Neural cell (in vitro differentiated cells): ENCODE measurements around the gene G6PC3. TPM values are rescaled to one million over a fixed set of nuclear protein-coding genes. Genes with fewer than 3 reads are reported as not detected.
"Not testable (repeated sequence)": the region's sequence is repeated elsewhere in the genome, so short reads cannot be mapped to it uniquely, and the experiment has no call there.

Experiments
- H2AFZ ChIP-seq: fragments of 200-600, 300-800 bp; sonication (generic), shearing (Covaris generic); 2 replicates; pipeline ENCODE4 v1.6.0; 2014; ENCODE audit warnings: low read depth, mild to moderate bottlenecking, antibody characterized with exemption, low read length, moderate library complexity
- H3F3A ChIP-seq: fragments of 200-600 bp; shearing (Covaris generic); 2 replicates; pipeline ENCODE4 v1.6.1; 2016; ENCODE audit warnings: mild to moderate bottlenecking, moderate library complexity, mixed read lengths, antibody characterized with exemption, low read length; ENCODE audit not compliant: insufficient read depth, poor library complexity, severe bottlenecking
- H3K27ac ChIP-seq: fragments of 200-600, 300-800 bp; sonication (generic), shearing (Covaris generic); 2 replicates; pipeline ENCODE4 v1.5.1; 2014; ENCODE audit warnings: mild to moderate bottlenecking, low read length, moderate library complexity
- H3K27me3 ChIP-seq: fragments of 300-800, 200-600 bp; sonication (generic), shearing (Covaris generic); 2 replicates; pipeline ENCODE4 v1.6.0; 2014; ENCODE audit warnings: mild to moderate bottlenecking, low read depth, low read length, moderate library complexity; ENCODE audit not compliant: insufficient read depth
- H3K36me3 ChIP-seq: fragments of 300-800, 200-600 bp; sonication (generic), shearing (Covaris generic); 2 replicates; pipeline ENCODE4 v1.5.1; 2014; ENCODE audit warnings: mild to moderate bottlenecking, antibody characterized with exemption, low read length, moderate library complexity; ENCODE audit not compliant: insufficient read depth
- H3K4me2 ChIP-seq: fragments of 300-800, 200-600 bp; sonication (generic), shearing (Covaris generic); 2 replicates; pipeline ENCODE4 v1.6.0; 2014; ENCODE audit warnings: mild to moderate bottlenecking, low read length
- H3K4me3 ChIP-seq: fragments of 300-800, 200-600 bp; sonication (generic), shearing (Covaris generic); 2 replicates; pipeline ENCODE4 v1.5.1; 2014; ENCODE audit warnings: mild to moderate bottlenecking, low read length, moderate library complexity
- H3K79me2 ChIP-seq: fragments of 200-600 bp; shearing (Covaris generic); replicated peaks from 2 replicates; pipeline ENCODE4 v1.6.0; 2014; ENCODE audit warnings: mild to moderate bottlenecking, low read length, moderate library complexity; ENCODE audit not compliant: insufficient read depth
- H3K9ac ChIP-seq: fragments of 300-800, 200-600 bp; sonication (generic), shearing (Covaris generic); 2 replicates; pipeline ENCODE4 v1.6.1; 2016; ENCODE audit warnings: mild to moderate bottlenecking, low read length, mixed read lengths
- H3K9me2 ChIP-seq: fragments of 200-600 bp; shearing (Covaris generic); 2 replicates; pipeline ENCODE4 v1.6.1; 2016; ENCODE audit warnings: mild to moderate bottlenecking, low read length, mixed read lengths; ENCODE audit not compliant: insufficient read depth
- H3K9me3 ChIP-seq: fragments of 200-600, 300-800 bp; sonication (generic), shearing (Covaris generic); 2 replicates; pipeline ENCODE4 v1.6.1; 2016; ENCODE audit warnings: mild to moderate bottlenecking, mixed run types, low read length, moderate library complexity, mixed read lengths
- H4K20me1 ChIP-seq: fragments of 200-600 bp; shearing (Covaris generic); 2 replicates; pipeline ENCODE4 v1.6.1; 2016; ENCODE audit warnings: mild to moderate bottlenecking, mixed run types; ENCODE audit not compliant: insufficient read depth
- CTCF ChIP-seq: fragments of 450-650 bp; IDR thresholded peaks from 2 replicates; pipeline ENCODE4 v1.5.1; 2014; ENCODE audit warnings: antibody characterized with exemption, mild to moderate bottlenecking, moderate library complexity; ENCODE audit not compliant: poor library complexity, severe bottlenecking
- EP300 ChIP-seq: fragments of 450-650 bp; conservative IDR thresholded peaks from 2 replicates; pipeline ENCODE4 v1.6.1; 2014; ENCODE audit warnings: antibody characterized with exemption, mild to moderate bottlenecking, moderate library complexity; ENCODE audit not compliant: poor library complexity, severe bottlenecking
- EZH2 ChIP-seq: fragments of 200-600, 300-800 bp; shearing (Covaris generic), sonication (generic); IDR thresholded peaks from 2 replicates; pipeline ENCODE4 v1.6.1; 2014; ENCODE audit warnings: antibody characterized with exemption, low read length, borderline replicate concordance, mild to moderate bottlenecking; ENCODE audit not compliant: insufficient read depth, poor library complexity, severe bottlenecking
- MXI1 ChIP-seq: fragments of 450-650 bp; conservative IDR thresholded peaks from 2 replicates; pipeline ENCODE4 v1.6.1; 2014; ENCODE audit warnings: antibody characterized with exemption, mild to moderate bottlenecking; ENCODE audit not compliant: poor library complexity, severe bottlenecking
- POLR2AphosphoS5 ChIP-seq: IDR thresholded peaks from 2 replicates; pipeline ENCODE4 v1.6.1; 2012
- RAD21 ChIP-seq: fragments of 450-650 bp; conservative IDR thresholded peaks from 2 replicates; pipeline ENCODE4 v1.6.1; 2014; ENCODE audit warnings: antibody characterized with exemption, mild to moderate bottlenecking, moderate library complexity
- REST ChIP-seq: IDR thresholded peaks from 2 replicates; pipeline ENCODE4 v1.6.1; 2012; ENCODE audit warnings: borderline replicate concordance
- SMC3 ChIP-seq: fragments of 450-650 bp; conservative IDR thresholded peaks from 2 replicates; pipeline ENCODE4 v1.6.1; 2014; ENCODE audit warnings: antibody characterized with exemption, mild to moderate bottlenecking, moderate library complexity; ENCODE audit not compliant: poor library complexity
- TAF1 ChIP-seq: IDR thresholded peaks from 2 replicates; pipeline ENCODE4 v1.6.1; 2012; ENCODE audit warnings: low read depth
- polyA plus RNA-seq: library from polyadenylated mRNA; depleted of rRNA; stranded (reverse); fragments of >200 nt; gene quantifications from 2 replicates; pipeline ENCODE4 v1.2.3, GENCODE V29; 2014

G6PC3 gene
- polyA plus RNA-seq, 1 donor from 2014 or later = 10.8 TPM

GRCh38 chr17:44119062-44119461 is 48.5 kb downstream of the G6PC3 start:
- Histone ChIP-seq H3K9ac (no peak overlapping the region), H3K9me2 (no peaks in the 10 kb centered on the region), H3K79me2 (peaks cover 53% of the 10 kb centered on the region), H3K4me2 (no peak overlapping the region), H3K9me3 (no peaks in the 10 kb centered on the region), H3K27ac (no peak overlapping the region), H3K27me3 (no peaks in the 10 kb centered on the region), H3F3A (no peaks in the 10 kb centered on the region), H3K36me3 (no peaks in the 10 kb centered on the region), H3K4me3 (peak overlapping the region; percentile 10), H2AFZ (no peak overlapping the region), H4K20me1 (peaks cover 11% of the 10 kb centered on the region)
- TF ChIP-seq TAF1 (no peak), CTCF (no peak), RAD21 (no peak), REST (no peak), SMC3 (no peak), MXI1 (no peak), POLR2AphosphoS5 (no peak), EZH2 (no peak), EP300 (no peak)

- no peak overlapping the region for H3K27ac ChIP-seq
- H3K9me2 ChIP-seq = no peaks in the 10 kb centered on the region
- no peak overlapping the region for H2AFZ ChIP-seq
- H3K4me3 ChIP-seq = peak overlapping the region; percentile 16
- no peak overlapping the region for H3K9ac ChIP-seq
- H3K36me3 ChIP-seq = no peaks in the 10 kb centered on the region
- H3K79me2 ChIP-seq = peaks cover 53% of the 10 kb centered on the region
- TF ChIP-seq CTCF (no peak), REST (no peak), EZH2 (no peak), POLR2AphosphoS5 (no peak), MXI1 (no peak), EP300 (no peak), SMC3 (no peak), RAD21 (no peak), TAF1 (no peak)
- H3K27me3 ChIP-seq = no peaks in the 10 kb centered on the region
- peaks cover 11% of the 10 kb centered on the region for H4K20me1 ChIP-seq
- no peaks in the 10 kb centered on the region for H3F3A ChIP-seq
- H3K4me2 ChIP-seq = no peak overlapping the region
- H3K9me3 ChIP-seq = no peaks in the 10 kb centered on the region
These were observed 49.3 kb downstream of the G6PC3 start for GRCh38 chr17:44119798-44120197.

- H3K27me3 ChIP-seq, H3K27ac ChIP-seq, H2AFZ ChIP-seq, H3K9ac ChIP-seq, H3K9me2 ChIP-seq, H3K36me3 ChIP-seq, H3K9me3 ChIP-seq, H3F3A ChIP-seq, H4K20me1 ChIP-seq, H3K4me2 ChIP-seq: not testable (repeated sequence)
- Histone ChIP-seq H3K4me3 (peak overlapping the region; percentile 99), H3K79me2 (peaks cover 53% of the 10 kb centered on the region)
These were observed 49.7 kb downstream of the G6PC3 start for GRCh38 chr17:44120281-44120680.
